Measurements from ENCODE around the gene EXD3. TPM values are rescaled to one million over a fixed set of nuclear protein-coding genes. Genes with fewer than 3 reads are reported as not detected.

Gene EXD3
- total RNA-seq, 1 donor from 2014 or later: 10.8 TPM

DNA sequence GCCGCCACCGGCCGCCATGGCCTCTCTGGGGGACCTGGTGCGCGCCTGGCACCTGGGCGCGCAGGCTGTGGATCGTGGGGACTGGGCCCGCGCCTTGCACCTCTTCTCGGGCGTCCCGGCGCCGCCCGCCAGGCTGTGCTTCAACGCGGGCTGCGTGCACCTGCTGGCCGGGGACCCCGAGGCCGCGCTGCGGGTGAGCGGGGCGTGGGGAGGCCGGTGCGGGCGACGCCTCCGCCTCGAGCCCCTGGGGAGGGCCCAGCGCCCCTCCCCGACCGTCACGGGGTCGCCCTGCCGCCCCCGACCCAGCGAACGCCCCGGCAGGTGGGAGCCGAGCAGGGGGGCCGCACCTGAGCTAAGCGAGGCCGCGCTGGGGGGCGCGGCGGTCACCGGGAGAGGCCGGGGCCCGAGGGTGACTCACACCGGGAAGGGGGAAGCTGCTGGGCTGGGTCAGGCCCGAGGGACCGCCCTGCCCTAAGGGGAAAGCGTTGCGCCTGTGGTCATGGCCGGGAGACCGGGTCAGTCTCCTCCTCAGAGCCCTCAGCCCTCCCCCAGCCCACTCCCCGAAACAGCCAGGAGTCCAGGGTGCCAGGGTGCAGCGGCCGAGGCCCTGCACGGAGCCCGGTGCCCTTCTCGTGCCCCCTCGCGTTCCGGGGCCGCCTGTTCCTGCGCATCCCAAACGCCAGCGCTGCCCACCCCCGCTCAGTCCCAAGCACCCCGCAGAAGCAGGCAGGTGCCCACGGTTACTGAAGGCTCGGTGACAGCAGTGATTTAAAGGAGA, 741 bp upstream of the EXD3 start:
- DNase-seq (ENCODE audit: low read depth): no peak
- no peaks in the 10 kb centered on the region for H3K36me3 ChIP-seq (ENCODE audit: control insufficient read depth, insufficient read depth, low read length)
- TF ChIP-seq, protein P1, sequence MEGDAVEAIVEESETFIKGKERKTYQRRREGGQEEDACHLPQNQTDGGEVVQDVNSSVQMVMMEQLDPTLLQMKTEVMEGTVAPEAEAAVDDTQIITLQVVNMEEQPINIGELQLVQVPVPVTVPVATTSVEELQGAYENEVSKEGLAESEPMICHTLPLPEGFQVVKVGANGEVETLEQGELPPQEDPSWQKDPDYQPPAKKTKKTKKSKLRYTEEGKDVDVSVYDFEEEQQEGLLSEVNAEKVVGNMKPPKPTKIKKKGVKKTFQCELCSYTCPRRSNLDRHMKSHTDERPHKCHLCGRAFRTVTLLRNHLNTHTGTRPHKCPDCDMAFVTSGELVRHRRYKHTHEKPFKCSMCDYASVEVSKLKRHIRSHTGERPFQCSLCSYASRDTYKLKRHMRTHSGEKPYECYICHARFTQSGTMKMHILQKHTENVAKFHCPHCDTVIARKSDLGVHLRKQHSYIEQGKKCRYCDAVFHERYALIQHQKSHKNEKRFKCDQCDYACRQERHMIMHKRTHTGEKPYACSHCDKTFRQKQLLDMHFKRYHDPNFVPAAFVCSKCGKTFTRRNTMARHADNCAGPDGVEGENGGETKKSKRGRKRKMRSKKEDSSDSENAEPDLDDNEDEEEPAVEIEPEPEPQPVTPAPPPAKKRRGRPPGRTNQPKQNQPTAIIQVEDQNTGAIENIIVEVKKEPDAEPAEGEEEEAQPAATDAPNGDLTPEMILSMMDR (IDR thresholded peaks at IDR 0.05; ENCODE audit: insufficient read depth, low read length, severe bottlenecking): no peak
- H3K4me3 ChIP-seq (ENCODE audit: low read depth, low read length): peak overlapping the region; percentile 68
- no peaks in the 10 kb centered on the region for H3K27me3 ChIP-seq (ENCODE audit: control insufficient read depth, insufficient read depth, low read length)
- FAIRE-seq: no peak

DNA sequence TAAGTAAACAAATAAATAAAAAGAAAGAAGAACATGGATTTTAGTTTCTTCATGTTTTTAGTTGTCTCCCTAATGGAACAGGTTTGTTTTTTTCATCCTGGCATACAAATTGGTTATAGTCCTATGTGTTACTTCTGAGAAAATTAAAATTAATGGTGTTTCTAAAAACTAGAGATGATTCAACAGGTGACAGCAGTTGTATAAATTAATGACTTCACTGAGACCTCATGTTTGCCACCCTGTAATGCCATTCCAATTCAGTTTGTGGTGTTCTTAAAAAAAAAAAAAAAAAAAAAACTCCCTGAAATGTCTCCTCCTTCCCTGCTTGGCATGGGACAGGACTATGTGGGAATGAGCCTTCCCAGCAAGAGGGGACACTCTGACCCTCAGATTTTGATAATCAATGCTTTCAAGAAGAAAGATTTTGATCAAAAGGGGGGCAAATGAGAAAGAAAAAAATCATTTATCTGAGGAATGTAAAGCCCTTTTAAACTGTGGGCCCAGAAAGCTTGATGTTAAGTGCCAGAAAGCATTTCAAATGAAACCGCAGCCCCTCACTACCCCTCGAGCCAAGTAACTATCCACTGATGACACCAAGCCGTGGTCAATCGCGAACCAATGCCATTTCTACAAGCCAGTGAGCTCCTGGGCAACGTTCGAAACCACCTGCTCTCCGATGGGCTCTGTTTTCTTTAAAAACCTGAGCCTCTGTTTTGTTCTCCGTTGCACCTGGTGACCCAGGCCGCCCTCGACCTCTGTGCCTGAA, 941 bp downstream of the EXD3 start:
- no peak for FAIRE-seq
- no peaks in the 10 kb centered on the region for H3K36me3 ChIP-seq (ENCODE audit: control insufficient read depth, insufficient read depth, low read length)
- no peaks in the 10 kb centered on the region for H3K27me3 ChIP-seq (ENCODE audit: control insufficient read depth, insufficient read depth, low read length)
- H3K4me3 ChIP-seq (ENCODE audit: low read depth, low read length): peak overlapping the region; percentile 68
- DNase-seq (ENCODE audit: low read depth): no peak
- TF ChIP-seq, protein P1 (IDR thresholded peaks at IDR 0.05; ENCODE audit: insufficient read depth, low read length, severe bottlenecking): no peak

DNA sequence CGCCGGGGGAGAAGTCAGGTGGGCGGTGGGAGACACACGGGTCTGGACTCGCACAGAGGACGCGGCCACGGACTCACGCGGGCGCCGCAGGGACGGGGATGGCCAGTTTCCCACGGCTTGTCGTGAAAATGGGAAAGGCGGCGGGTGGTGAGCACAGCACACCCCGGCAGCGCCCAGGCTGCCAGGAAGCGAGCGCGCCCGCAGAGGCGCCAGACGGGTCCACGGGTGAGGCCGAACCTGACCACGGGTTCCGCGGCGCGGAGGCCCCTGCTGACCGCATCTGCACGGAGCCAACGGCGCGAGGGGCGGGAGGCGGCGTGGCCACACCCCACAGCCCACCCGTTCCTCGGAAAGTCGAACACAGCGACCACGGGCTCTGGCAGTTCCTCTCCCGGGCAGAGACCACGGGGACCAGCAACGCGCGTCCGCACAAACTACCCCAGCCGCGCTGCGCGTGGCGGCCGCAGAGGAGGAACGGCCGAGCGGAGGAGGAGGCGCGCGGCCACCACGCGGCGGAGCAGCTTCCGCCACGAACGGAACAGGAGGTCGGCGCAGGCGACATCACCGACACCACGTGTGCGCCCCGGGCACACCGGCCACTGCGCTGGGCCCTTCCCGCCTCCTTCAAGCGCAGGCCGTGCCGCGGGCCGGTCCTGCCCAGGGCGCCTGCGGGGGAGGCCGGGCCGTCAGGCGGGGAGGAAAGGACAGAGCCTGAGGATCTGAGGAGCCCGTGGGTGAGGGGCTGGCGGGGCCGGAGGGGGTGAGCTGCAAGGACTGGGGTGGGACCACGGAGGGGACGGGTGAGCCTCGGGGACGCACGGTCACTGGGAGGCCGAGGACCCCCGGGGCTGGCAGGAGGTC, 5.6 kb downstream of the EXD3 start:
- Histone ChIP-seq H3K4me3 (ENCODE audit: low read depth, low read length) (peak overlapping the region; percentile 15), H3K36me3 (ENCODE audit: control insufficient read depth, insufficient read depth, low read length) (no peaks in the 10 kb centered on the region), H3K27me3 (ENCODE audit: control insufficient read depth, insufficient read depth, low read length) (no peaks in the 10 kb centered on the region)
- DNase-seq (ENCODE audit: low read depth) (no peak), FAIRE-seq (no peak)
- TF ChIP-seq, protein P1 (IDR thresholded peaks at IDR 0.05; ENCODE audit: insufficient read depth, low read length, severe bottlenecking): no peak

DNA sequence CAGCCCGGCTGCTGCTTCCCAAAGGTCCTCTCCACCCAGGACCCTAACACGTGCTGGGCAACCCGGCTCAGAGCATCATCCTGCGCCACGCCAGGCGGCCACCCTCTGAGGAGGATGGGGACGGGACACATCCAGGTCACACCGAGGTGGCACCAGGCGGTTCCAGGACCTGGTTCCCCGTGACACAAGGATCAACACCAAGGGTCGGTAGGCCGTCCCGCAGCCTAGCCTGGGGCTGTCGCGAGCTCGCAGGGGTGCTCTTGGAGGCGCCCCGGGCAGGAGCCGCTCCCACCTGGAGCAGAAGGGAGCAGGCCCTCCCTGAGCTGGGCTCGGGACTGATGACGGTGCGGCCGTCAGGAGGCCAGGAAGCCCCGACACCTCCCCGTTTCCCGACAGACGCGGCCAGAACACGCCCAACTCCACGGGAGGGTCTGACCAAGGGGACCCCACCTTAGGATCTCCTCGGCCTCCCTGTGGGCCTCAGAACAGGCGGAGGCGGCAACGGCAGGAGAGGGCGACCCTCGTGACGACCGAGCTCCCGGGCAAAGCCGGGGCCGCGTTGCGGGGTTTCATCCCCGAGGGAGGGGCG, 6.3 kb downstream of the EXD3 start:
- TF ChIP-seq, protein P1 (IDR thresholded peaks at IDR 0.05; ENCODE audit: insufficient read depth, low read length, severe bottlenecking): no peak
- no peak for FAIRE-seq
- no peak for DNase-seq (ENCODE audit: low read depth)
- no peaks in the 10 kb centered on the region for H3K36me3 ChIP-seq (ENCODE audit: control insufficient read depth, insufficient read depth, low read length)
- H3K4me3 ChIP-seq (ENCODE audit: low read depth, low read length): no peak overlapping the region
- H3K27me3 ChIP-seq (ENCODE audit: control insufficient read depth, insufficient read depth, low read length): no peaks in the 10 kb centered on the region

DNA sequence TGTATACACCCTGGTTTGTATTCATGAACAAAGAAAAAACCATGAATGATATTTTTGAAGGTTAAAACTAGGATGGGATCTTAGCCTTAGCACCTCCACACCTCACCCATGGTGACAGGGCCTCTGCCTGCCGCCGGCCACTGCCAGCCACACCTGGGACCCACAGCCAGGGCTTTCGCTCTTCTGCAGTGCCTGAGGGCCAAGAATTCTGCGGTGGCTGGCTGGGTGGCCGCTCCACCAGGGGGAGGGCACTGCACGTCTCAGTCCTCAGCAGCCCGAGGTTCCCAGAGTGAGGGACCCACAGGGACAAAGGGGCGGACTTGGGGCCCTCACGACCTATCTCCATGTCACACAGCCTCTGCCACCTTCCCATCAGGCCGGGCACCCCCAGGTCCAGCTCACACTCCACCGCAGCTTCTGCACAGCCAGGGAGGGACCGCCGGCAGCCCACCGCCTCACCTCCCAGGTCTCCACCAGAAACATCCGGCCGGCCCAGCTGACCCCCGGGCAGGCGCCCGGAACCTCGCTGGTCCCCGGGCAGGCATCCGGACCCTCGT, 6.9 kb downstream of the EXD3 start:
- Histone ChIP-seq H3K27me3 (ENCODE audit: control insufficient read depth, insufficient read depth, low read length) (no peaks in the 10 kb centered on the region), H3K36me3 (ENCODE audit: control insufficient read depth, insufficient read depth, low read length) (no peaks in the 10 kb centered on the region), H3K4me3 (ENCODE audit: low read depth, low read length) (no peak overlapping the region)
- DNase-seq (ENCODE audit: low read depth): no peak
- no peak for FAIRE-seq
- TF ChIP-seq, protein P1 (IDR thresholded peaks at IDR 0.05; ENCODE audit: insufficient read depth, low read length, severe bottlenecking): no peak

All from bronchial epithelial cell (primary cell).